ENCODE results near the gene CRYL1. TPM values are rescaled to one million over a fixed set of nuclear protein-coding genes. Genes with fewer than 3 reads are reported as not detected.

CRYL1 gene
- total and polyA plus RNA-seq, 2 of the 4 experiments (the other 2 are of a cell fraction), result 11.7 to 16.4 TPM

DNA sequence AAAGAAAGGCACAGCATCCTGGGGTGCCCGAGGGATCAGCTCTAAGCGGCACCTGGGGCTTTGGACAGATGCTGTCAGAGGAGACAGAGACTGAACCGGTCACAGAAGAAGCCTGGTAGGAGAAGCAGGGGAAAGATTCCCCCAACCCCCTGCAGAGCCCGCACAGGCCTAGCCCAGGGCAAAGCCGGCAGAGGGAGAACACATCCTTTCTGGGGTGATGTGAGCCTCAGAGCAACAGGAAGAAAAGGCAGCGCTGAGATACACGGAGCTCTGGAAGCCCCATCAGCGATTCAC is 101.2 kb downstream of the CRYL1 start:
- TF ChIP-seq CEBPB (IDR thresholded peaks at IDR 0.05; ENCODE audit: low read depth, low read length), result no peak
- TF ChIP-seq RCOR1 (IDR thresholded peaks at IDR 0.05; ENCODE audit: insufficient replicate concordance, low read length), result no peak
- TF ChIP-seq, protein P1, sequence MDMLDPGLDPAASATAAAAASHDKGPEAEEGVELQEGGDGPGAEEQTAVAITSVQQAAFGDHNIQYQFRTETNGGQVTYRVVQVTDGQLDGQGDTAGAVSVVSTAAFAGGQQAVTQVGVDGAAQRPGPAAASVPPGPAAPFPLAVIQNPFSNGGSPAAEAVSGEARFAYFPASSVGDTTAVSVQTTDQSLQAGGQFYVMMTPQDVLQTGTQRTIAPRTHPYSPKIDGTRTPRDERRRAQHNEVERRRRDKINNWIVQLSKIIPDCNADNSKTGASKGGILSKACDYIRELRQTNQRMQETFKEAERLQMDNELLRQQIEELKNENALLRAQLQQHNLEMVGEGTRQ (IDR thresholded peaks at IDR 0.05; ENCODE audit: low read depth, low read length), result no peak
- TF ChIP-seq, protein P2, sequence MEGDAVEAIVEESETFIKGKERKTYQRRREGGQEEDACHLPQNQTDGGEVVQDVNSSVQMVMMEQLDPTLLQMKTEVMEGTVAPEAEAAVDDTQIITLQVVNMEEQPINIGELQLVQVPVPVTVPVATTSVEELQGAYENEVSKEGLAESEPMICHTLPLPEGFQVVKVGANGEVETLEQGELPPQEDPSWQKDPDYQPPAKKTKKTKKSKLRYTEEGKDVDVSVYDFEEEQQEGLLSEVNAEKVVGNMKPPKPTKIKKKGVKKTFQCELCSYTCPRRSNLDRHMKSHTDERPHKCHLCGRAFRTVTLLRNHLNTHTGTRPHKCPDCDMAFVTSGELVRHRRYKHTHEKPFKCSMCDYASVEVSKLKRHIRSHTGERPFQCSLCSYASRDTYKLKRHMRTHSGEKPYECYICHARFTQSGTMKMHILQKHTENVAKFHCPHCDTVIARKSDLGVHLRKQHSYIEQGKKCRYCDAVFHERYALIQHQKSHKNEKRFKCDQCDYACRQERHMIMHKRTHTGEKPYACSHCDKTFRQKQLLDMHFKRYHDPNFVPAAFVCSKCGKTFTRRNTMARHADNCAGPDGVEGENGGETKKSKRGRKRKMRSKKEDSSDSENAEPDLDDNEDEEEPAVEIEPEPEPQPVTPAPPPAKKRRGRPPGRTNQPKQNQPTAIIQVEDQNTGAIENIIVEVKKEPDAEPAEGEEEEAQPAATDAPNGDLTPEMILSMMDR (conservative IDR thresholded peaks at IDR 0.05; ENCODE audit: low read depth, low read length), result no peak
- TF ChIP-seq SMC3 (IDR thresholded peaks at IDR 0.05; ENCODE audit: low read depth, low read length), result no peak
- no peak for TF ChIP-seq MAFK (IDR thresholded peaks at IDR 0.05; ENCODE audit: low read depth, low read length)
- TF ChIP-seq MAZ (IDR thresholded peaks at IDR 0.05; ENCODE audit: borderline replicate concordance, low read depth, low read length), result no peak
- no peak for TF ChIP-seq NFE2L2 (IDR thresholded peaks at IDR 0.05; ENCODE audit: low read depth, low read length)
- no peak for TF ChIP-seq FOS (IDR thresholded peaks at IDR 0.05; ENCODE audit: low read depth, low read length)
- no peak for ATAC-seq (ENCODE audit: low read depth)
- Histone ChIP-seq H4K20me1 (ENCODE audit: insufficient read depth, low read length) (peaks cover 6% of the 10 kb centered on the region), H2AK5ac (ENCODE audit: low read depth, low read length) (no peak overlapping the region), H3K23ac (ENCODE audit: low read depth, low read length) (no peak overlapping the region), H2BK5ac (ENCODE audit: low read depth, low read length, poor library complexity, severe bottlenecking) (no peak overlapping the region), H3K27ac (ENCODE audit: insufficient read depth, low read length) (no peak overlapping the region), H3K9ac (ENCODE audit: low read depth, low read length) (no peak overlapping the region), H3K4ac (ENCODE audit: low read depth, low read length) (no peak overlapping the region), H3K4me3 (ENCODE audit: insufficient read depth, low read depth, low read length) (no peak overlapping the region), H4K5ac (ENCODE audit: low read depth, low read length) (no peak overlapping the region), H3K14ac (replicated peaks; ENCODE audit: low read depth, low read length) (no peak overlapping the region), H3K27me3 (ENCODE audit: control insufficient read depth, insufficient read depth, low read length) (peaks cover 12% of the 10 kb centered on the region), H3K9me3 (ENCODE audit: control insufficient read depth, insufficient read depth, low read length) (no peaks in the 10 kb centered on the region), H2BK15ac (ENCODE audit: low read depth, low read length) (no peak overlapping the region), H3K9me1 (ENCODE audit: insufficient read depth, low read length) (no peaks in the 10 kb centered on the region; the same call in 1 of the 2 replicates), H3K79me1 (ENCODE audit: low read depth in 1 of 2, low read length in 2 of 2) (no peaks in the 10 kb centered on the region), H2AFZ (replicated peaks; ENCODE audit: low read length, poor library complexity) (no peak overlapping the region), H3K56ac (ENCODE audit: extremely low read depth, insufficient read depth, low read length) (no peak overlapping the region), H2AK9ac (replicated peaks; ENCODE audit: low read depth, low read length, poor library complexity) (no peak overlapping the region), H3K4me2 (ENCODE audit: low read depth, low read length) (no peak overlapping the region), H3K36me3 (ENCODE audit: control insufficient read depth, insufficient read depth, low read length) (no peaks in the 10 kb centered on the region), H2BK120ac (ENCODE audit: low read depth, low read length) (no peak overlapping the region), H4K91ac (ENCODE audit: insufficient read depth, low read depth, low read length) (no peak overlapping the region), H4K8ac (ENCODE audit: low read depth in 2 of 2, low read length in 2 of 2) (no peak overlapping the region), H3K4me1 (ENCODE audit: control insufficient read depth, insufficient read depth, low read length) (no peaks in the 10 kb centered on the region), H2BK20ac (ENCODE audit: low read depth, low read length) (no peak overlapping the region), H3K18ac (ENCODE audit: low read depth, low read length) (no peak overlapping the region)
- no TSS peak for BruUV-seq (replicated peaks)
- CTCF ChIA-PET, result no interaction called here
- DNase-seq, result no peak
- POLR2A ChIA-PET (ENCODE audit: unreplicated experiment), result no interaction called here
- in situ Hi-C loops (cut with MboI; ENCODE audit: low sequenced_read_pairs) (no loop called here), dilution Hi-C loops (cut with HindIII; ENCODE audit: low sequenced_read_pairs, unreplicated experiment) (no loop called here), intact Hi-C loops (cut with micrococcal nuclease) (no loop called here)
- WGBS, 2 experiments (ENCODE audit: extremely low coverage in 2 of 2, insufficient read length in 1 of 2), result no CpG with 5 or more reads among the region's 8 CpGs
